ENCODE measurements around the gene SPATA2.
"Not testable (repeated sequence)": the region's sequence is repeated elsewhere in the genome, so short reads cannot be mapped to it uniquely, and the experiment has no call there.

SPATA2 gene, protein sequence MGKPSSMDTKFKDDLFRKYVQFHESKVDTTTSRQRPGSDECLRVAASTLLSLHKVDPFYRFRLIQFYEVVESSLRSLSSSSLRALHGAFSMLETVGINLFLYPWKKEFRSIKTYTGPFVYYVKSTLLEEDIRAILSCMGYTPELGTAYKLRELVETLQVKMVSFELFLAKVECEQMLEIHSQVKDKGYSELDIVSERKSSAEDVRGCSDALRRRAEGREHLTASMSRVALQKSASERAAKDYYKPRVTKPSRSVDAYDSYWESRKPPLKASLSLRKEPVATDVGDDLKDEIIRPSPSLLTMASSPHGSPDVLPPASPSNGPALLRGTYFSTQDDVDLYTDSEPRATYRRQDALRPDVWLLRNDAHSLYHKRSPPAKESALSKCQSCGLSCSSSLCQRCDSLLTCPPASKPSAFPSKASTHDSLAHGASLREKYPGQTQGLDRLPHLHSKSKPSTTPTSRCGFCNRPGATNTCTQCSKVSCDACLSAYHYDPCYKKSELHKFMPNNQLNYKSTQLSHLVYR

GRCh38 chr20:49915380-49916145, at the start of gene SPATA2:
TSS of gene SPATA2 (minus strand) at chr20:49915529. CDS start at chr20:49908490, 7,039 bp downstream.
- DNase-seq (ENCODE audit: low read depth), result peak; percentile 88

DNA sequence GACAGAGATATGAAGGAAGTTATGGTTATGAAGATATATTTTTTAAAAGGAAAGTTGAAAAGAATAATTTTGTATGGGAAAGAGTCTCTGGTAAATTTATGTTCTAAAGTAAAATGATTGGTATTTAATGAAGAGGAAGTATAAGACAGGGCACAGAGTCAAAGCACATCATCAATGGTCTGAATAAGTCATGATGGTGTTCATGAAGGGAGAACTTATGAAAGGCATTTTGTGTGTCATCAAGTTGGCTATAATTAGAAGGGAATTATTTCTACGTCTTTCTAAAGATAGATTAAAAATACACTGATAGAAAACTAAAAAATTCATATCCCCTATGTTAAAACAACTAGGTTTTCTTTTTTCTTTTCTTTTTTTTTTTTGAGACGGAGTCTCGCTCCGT, 46.1 kb upstream of the SPATA2 start:
- DNase-seq (ENCODE audit: low read depth), result no peak

- DNase-seq (ENCODE audit: low read depth), result not testable (repeated sequence)
These were observed 42.0 kb upstream of the SPATA2 start for GRCh38 chr20:49957089-49957938.

DNA sequence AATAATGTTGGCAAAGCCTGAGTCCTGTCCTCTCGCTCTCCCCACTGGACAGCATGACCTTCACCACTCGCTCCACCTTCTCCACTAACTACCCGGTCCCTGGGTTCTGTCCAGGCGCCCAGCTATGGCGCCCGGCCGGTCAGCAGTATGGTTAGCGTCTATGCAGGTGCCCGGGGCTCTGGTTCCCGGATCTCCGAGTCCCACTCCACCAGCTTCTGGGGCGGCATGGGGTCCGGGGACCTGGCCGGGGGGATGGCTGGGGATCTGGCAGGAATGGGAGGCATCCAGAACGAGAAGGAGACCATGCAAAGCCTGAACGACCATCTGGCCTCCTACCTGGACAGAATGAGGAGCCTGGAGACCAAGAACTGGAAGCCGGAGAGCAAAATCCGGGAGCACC, 41.4 kb upstream of the SPATA2 start:
- DNase-seq (ENCODE audit: low read depth), result no peak

DNA sequence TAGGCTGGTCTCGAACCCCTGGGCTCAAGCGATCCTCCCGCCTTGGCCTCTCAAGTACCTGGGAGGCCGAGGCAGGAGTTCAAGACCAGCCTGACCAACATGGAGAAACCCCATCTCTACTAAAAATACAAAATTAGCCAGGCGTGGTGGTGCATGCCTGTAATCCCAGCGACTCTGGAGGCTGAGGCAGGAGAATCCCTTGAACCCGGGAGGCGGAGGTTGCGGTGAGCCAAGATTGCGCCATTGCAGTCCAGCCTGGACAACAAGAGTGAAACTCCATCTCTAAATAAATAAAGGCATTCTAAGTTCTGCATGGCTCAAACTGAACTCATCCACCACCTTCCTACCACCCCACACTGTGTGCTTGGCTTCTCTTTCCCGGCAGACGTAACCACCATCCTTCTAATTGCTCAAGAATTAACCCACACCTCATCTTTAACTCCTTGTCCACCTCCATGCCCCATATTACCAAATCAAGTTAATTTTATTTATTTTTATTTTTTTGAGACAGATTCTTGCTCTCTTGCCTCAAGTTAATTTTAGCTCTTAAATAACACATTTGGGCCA, 40.6 kb upstream of the SPATA2 start:
- DNase-seq (ENCODE audit: low read depth), result not testable (repeated sequence)

DNA sequence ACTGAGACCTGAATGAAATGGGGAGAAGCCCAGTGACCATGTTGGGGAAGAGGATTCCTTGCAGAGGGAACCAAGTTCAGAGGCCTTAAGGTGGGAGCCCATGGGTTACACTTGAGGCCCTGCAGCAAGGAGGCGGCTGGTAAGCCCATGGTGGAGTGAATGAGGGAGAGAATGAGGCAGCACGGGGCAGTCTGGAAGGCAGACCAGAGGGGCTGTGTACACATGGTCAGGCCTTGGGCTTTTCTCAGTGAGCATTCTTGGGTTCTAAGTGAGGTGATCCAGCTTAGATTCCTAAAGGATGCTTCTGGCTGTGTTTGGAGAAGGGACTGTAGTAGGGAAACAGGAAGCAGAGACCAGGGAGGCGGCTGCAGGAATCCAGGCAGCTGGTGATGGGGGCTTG, 39.8 kb upstream of the SPATA2 start:
- no peak for DNase-seq (ENCODE audit: low read depth)

DNA sequence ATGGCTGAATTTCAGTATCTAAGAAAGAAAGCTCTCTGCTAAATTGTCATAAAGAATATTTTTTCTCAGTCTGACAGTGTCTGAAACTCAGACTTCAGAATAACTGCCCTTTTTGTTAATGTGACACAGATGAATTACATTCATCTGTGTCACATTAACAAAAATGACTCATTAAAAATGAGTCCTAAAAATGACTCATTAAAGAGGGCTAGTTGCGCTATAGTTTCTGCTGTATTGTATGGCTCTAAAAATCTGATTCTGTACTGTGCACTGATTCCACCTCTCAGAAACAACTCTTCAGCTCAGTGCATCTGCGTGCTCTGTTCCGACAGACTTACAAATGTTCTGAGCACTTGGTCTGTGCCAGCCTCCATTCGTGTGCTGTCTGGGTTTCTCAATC, 35.8 kb upstream of the SPATA2 start:
- DNase-seq (ENCODE audit: low read depth), result no peak

GRCh38 chr20:49948809-49949507, 33.6 kb upstream of the SPATA2 start:
- no peak for DNase-seq (ENCODE audit: low read depth)

GRCh38 chr20:49948178-49948577, 32.8 kb upstream of the SPATA2 start:
- DNase-seq (ENCODE audit: low read depth), result no peak

GRCh38 chr20:49945701-49946477, 30.6 kb upstream of the SPATA2 start:
- DNase-seq (ENCODE audit: low read depth), result no peak

DNA sequence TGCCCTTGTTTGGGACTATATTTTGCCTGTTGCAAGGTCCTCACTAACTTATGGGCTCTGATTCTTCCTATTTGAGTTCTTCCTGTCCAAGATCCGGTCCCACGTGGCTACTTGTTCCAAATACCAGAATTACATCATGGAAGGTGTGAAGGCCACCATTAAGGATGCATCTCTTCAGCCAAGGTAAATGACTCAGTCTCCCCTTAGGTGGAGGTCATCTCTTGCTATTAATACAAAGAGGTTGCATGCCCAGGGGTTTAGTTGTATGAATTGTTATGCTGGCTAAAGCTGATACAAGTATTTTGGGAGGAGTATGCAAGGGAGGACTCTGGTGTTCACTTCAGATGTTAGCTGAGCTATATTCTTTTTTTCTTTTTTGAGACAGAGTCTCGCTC, 30.0 kb upstream of the SPATA2 start:
- no peak for DNase-seq (ENCODE audit: low read depth)

GRCh38 chr20:49942942-49943341, 27.6 kb upstream of the SPATA2 start:
- no peak for DNase-seq (ENCODE audit: low read depth)

DNA sequence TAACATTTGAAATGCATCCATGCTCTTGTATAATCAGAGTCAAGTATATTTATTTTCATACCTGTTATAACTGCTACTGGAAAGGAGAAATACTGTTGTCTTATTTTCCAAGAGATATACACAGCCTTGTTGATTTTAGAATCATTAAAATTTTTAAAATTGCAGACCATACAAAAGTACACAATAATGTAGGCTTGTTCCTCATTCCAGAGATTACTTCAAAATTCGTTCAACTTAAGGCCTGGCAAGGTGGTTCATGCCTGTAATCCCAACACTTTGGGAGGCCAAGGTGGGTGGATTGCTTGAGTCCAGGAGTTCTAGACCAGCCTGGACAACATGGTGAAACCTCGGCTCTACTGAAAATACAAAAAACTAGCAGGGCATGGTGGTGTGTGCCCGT, 27.0 kb upstream of the SPATA2 start:
- DNase-seq (ENCODE audit: low read depth), result no peak

GRCh38 chr20:49941456-49941855, 26.1 kb upstream of the SPATA2 start:
- no peak for DNase-seq (ENCODE audit: low read depth)

GRCh38 chr20:49938173-49939163, 23.1 kb upstream of the SPATA2 start:
- no peak for DNase-seq (ENCODE audit: low read depth)

GRCh38 chr20:49937027-49937929, 21.9 kb upstream of the SPATA2 start:
- no peak for DNase-seq (ENCODE audit: low read depth)

DNA sequence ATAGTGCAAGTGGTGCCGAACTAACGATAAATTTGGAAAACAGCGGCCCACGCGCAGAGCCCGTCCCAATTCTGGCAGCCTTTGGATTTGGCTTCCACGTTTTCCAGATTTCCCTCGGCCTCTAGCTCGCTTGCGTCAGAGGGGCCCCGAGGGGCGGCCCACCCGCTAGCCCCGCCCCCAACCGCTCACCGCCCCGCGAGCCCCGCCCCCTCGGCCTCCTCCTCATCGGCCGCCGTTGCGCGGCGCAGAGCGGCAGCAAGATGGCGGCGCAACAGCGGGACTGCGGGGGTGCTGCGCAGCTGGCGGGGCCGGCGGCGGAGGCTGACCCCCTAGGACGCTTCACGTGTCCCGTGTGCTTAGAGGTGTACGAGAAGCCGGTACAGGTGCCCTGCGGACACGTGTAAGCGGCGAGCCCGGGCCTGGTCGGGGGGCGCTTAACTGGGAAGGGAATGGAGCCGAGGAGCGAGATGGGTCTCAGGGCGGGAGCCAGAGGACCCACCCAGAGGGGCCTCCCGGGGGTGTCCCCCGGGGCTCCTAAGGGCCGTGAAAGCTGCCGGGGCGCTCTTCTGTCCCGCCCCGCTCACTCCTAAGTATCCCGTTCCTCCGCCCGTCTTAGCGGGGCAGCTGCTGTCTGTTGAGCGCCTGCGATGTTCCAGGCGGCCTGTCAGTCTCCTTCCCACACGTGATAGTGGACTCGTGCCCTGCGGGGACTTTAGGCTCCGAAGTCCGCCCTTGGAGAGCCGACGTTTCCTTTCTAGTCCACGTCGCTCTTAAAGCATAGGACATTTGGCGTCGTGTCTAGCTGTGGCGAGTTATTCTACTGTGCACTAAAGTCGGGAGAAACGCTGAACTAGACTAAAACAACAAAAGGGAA, 21.1 kb upstream of the SPATA2 start, which contains the start of gene RNF114:
TSS of gene RNF114 (plus strand) at position 245 of the 874 bp plus-strand sequence. CDS start at position 261, 16 bp downstream.
- peak; percentile 79 for DNase-seq (ENCODE audit: low read depth)

Data from stimulated activated CD8-positive, alpha-beta memory T cell treated with anti-CD3 and anti-CD28 coated beads, Interleukin-15, amount 100 ng/mL, for 1 hour (primary cell).